CD4-positive, alpha-beta T cell treated with Interleukin-4 for 4 hours (primary cell): Measurements from ENCODE around the gene MEAF6.
A peak's percentile ranks its signal among the peaks of the same experiment; 100 is the strongest.
"Not testable (repeated sequence)": the region's sequence is repeated elsewhere in the genome, so short reads cannot be mapped to it uniquely, and the experiment has no call there.

Experiments used
- DNase-seq: peaks from one replicate; pipeline ENCODE4 v3.0.0-alpha.2; 2020

MEAF6 gene

DNA sequence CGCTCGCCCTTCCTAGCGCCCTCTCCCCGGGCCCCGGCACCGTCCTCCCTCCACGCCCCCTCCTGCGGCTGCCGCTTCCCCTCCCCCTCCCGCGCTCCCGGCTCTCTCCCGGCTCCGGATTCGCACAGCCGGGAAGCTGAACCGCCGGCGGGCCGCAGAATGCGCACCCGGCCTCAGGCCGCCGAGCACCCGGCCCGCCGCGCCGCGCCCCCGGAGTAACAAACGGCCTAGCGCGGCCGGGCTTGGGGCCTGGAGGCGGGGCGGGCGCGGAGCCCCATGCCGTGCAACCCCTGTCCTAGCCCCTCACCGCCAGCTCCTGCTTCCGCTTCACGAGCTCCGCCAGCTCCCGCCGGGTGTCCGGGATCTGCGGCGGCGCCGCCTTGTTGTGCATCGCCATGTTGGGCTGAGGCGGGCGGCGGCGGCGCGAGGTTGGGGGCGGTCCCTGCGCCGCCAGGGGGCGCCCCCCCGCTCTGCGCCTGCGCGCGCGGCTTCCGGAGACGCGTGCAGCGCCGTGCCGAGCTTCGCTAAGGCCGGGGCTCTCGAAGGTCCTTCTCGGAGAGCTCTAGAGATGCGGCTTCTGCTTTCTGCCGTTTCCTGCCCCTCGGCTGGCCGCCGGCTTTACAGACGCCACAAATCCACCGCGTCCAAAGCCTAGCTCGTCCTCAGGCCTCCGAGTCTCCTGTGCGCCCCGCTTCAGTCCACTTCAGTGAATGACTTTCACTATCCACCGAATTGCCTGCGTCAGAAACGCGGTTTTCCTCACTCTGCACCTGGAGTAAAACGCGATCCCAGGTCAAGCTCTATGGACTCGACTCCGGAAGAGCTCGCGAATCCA, at the start of gene MEAF6:
Gene MEAF6 (minus strand): TSS at position 417 of the 835 bp plus-strand sequence. CDS start 20 bp downstream, at position 397.
- DNase-seq, result peak; percentile 75

DNA sequence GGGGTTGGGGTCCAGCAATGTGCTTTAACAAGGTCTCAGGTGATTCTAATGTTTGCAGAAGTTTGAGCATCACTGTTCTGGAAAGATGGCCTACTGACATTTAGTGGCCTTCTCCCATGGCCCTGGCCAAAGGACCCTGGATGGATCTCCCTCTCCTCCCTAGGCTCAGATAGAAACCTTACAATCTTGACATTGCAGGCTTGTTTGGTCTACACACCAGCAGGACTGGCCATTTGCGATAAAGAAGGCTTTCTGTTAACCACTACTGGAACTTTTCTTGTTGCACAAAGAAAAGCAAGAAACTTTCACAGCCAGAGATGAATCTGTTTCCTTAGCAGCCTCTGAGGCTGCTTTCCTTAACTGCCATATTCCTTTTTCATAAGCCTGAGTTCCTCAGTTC, 48.4 kb upstream of the MEAF6 start:
- DNase-seq, result no peak

DNA sequence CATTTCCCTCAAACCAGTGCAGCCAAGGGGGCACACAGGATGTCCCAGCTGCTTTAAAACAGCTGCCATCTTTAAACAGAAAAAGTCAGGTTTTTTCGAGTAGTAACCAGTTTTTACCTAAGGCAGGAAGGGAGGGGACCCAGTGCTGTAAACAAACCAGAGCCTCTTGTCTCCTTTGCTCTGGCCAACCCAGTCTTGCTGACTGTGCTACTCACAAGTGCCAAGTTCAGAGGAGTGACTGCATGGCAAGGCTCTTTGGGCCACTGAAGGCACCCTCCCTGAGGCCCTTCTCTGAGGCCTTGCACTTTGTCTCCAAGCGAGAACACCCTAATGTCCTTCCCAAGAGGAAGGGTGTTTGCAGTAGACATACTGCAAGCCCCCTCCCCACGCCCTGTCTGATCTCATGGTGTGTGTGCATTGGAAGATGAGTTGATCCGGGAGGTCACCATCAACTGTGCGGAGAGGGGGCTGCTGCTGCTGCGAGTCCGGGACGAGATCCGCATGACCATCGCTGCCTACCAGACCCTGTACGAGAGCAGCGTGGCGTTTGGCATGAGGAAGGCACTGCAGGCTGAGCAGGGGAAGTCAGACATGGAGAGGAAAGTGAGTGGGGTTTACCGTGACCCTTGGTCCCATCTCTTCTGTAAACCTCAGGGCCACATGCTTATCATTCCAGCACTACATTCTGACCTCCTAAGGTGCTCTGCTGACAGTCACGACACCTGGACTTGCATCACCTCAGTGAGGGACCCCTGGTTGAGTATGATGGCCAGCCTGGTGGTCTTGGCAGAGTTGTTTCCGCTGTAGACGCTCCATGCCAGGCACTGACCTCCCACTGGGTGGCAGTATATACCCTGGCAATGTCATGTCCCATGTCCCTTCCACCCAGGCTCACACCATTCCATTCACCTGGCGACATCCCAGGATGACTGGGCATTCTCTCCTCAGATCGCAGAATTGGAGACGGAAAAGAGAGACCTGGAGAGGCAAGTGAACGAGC, 46.9 kb upstream of the MEAF6 start:
- DNase-seq, result peak; percentile 5

DNA sequence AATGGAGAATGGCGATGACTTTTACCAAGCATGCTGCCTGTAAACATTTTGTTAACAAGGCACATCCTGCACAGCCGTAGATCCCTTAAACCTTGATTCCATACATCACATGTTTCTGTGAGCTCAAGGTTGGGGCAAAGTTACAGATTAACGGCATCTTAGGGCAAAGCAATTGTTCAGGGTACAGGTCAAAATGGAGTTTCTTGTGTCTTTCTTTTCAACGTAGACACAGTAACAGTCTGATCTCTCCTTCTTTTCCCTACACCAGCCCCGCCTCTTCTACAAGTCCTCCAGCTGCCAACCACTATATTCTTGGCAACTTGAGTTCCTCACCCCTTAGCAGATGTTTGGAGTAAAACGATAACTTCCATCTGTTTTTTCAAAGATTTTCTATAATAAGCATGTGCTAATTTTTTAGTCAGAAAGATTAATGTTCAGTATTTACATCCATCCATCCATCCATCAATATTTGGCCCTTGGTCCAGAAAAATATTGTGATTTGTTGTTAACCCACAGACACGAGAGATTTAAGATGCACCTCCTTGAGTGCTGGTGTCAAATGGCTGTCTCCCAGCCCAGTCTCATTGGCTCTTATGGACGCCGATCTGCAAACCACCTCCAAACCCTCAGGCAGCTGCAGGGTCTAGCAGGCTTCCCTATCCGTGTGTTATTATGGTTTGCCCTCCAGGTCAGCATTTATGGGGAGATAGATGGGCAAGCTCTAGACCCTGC, 46.0 kb upstream of the MEAF6 start:
- DNase-seq, result no peak

DNA sequence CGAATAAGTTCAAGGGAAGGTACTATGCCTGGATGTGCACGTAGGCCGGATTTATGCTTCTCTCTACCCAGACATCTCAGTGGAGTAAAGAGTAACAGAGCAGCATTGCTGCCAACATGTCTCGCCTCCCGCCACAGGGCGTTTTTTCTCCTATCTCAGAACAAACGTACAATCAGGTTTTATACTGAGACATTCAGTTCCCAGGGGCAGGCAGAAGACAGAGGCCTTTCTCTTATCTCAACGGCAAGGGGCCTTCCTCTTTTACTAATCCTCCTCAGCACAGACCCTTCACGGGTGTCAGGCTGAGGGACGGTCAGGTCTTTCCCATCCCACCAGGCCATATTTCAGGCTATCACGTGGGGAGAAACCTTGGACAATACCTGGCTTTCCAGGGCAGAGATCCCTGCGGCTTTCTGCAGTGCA, 45.4 kb upstream of the MEAF6 start:
- not testable (repeated sequence) for DNase-seq

DNA sequence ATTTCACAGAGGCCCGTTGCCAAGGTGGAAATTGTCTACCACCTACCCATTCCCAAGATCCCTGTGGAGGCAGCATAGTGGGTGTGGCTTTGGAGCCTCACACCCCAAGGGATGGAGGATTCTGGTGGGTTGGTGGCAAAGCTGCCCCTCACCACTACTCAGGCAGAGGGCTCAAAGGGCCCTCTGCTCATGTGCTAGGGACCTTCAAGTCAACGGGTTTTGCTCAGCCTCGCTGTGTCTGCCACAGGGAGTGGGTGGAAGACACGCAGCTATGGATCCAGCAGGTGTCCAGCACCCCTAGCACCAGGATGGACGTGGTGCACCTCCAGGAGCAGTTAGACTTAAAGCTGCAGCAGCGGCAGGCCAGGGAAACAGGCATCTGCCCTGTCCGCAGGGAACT, 44.5 kb upstream of the MEAF6 start:
- DNase-seq, result no peak

DNA sequence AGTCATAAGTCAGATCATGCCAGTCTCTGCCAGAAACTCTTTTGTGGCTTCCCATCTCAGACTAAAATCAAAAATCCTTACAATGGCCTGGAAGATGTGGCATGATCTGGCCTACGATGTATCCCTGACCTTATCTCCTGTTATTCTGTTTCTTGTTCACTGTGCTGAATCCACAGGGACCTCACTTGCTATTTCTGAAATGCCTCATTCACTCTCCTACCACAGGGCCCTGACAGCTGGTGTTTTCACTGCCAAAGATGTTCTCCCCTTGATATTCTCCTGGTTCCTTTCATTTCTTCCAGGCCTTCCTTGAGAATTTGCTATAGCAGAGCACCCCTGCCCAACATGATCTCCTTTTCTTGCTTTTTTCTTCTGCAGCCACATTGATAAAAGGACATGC, 43.8 kb upstream of the MEAF6 start:
- no peak for DNase-seq

DNA sequence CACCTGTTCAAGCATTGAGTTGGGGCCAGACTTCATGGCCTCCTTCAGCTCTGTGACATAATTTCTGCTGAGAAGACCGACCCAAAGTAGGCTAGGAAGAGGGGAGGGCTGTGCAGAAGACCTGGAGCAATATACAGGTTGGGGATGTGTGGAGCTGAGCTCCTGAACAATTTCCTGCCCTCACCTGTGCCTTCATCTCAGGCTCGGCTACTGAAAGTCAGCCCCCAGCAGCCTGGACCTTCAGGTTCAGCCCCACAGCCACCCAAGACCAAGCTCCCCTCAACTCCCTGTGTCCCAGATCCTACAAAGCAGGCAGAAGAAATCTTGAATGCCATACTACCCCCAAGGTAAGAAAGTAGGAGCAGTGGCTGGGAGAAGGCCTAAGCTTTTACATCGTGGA, 42.8 kb upstream of the MEAF6 start:
- DNase-seq, result no peak

DNA sequence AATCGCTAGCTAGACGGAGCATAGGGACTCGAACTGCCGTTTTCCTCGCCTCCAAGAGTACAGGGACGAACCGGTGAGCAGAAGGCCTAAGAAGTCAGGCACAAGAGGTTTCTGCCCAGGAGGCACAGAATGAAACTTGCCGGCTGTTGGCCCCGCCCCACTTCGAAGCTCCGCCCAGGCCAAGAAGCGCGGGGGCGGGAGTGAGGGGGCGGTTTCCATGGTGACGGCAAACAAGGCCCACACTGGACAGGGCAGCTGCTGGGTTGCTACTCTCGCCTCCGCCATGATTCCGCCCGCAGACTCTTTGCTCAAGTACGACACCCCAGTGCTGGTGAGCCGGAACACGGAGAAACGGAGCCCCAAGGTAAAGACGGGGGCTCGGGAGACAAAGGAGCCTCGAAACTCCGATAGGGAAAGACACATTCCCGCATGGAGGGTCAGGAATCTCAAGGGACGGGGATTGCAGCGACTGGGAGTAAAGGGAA, 42.2 kb upstream of the MEAF6 start, which contains the start of gene DNALI1:
Gene DNALI1 (plus strand): TSS at position 229 of the 485 bp plus-strand sequence. CDS start 55 bp downstream, at position 284.
- DNase-seq, result no peak

DNA sequence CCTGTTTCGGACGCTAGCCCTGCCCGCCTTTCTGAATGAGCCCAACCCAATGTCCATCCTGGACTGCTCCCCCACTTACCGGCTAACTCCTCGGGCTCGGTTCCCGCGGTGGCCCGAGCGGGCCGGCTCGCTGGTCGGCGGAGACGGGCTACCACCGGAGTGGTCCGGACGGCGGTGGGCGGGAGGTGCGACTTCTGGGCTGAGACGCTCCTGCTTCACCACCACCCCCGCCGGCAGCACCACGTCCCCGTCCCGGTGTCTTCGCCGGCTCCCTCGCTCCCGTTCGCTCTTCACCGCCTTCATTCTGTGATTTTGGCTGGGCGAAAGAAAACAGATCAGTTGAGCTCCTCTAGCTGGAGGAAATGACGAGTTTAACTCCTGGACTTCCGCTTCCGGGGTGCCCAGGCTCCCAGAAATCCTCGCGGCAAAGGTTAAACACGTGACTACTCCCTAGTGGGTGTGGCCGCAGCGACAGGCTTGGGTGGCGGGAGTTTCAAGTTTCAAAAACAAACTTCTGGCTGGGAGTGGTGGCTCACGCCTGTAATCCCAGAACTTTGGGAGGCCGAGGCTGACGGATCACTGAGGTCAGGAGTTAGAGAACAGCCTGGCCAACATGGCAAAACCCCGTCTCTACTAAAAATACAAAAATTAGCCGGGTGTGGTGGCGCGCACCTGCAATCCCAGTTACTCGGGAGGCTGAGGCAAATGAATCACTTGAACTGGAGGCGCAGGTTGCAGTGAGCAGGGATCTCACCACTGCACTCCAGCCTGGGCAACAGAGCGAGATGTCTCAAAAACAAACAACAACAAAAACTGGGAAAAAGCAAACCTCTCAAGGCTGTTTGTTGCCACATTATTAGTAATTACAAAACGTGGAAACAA, 39.6 kb upstream of the MEAF6 start, which contains the start of gene SNIP1:
Gene SNIP1 (minus strand): TSS at position 367 of the 882 bp plus-strand sequence. CDS start 64 bp downstream, at position 303.
- DNase-seq, result peak; percentile 93

DNA sequence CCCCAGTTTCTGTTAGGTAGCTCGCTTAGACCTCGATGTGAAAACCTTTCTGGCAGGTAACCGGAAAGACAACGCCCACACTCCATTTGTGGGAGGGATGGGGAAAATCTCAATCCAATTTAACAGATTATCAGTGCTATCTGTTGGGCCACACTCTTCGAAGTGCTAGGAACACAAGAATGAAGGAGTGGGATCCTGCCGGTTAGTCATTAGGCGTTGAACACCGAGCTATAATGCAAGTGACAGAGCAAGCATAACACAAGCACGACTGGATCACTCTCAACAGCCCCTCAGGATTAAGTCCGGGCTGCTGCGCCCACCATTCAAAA, 39.0 kb upstream of the MEAF6 start:
- no peak for DNase-seq

DNA sequence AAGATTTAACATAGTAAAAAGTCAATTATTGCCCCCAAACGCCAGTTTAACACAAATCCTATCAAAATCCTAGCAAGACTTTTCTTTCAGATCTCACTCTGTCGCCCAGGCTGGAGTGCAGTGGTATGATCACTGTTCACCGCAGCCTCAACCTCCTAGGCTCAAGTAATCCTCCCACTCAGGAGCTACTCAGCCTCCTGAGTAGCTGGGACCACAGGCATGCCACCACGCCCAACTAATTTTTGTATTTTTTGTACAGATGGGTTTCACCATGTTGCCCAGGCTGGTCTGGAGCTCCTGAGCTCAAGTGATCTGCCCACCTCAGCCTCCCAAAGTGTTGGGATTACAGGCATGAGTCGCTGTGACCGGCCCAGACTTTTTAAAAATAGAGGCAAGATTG, 34.8 kb upstream of the MEAF6 start:
- DNase-seq, result no peak

DNA sequence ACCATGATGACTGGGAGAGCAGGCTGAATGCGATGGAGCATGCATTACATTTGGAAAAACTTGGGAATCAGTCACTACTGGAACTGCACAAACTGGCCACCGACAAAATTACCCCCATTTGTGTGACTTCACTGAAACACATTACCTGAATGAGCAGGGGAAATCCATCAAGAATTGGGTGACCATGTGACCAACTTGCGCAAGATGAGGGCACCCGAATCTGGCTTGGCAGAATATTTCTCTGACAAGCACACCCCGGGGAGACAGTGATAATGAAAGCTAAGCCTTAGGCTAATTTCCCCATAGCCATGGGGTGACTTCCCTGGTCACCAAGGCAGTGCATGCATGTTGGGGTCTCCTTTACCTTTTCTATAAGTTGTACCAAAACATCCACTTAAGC, 30.5 kb upstream of the MEAF6 start:
- DNase-seq, result no peak

DNA sequence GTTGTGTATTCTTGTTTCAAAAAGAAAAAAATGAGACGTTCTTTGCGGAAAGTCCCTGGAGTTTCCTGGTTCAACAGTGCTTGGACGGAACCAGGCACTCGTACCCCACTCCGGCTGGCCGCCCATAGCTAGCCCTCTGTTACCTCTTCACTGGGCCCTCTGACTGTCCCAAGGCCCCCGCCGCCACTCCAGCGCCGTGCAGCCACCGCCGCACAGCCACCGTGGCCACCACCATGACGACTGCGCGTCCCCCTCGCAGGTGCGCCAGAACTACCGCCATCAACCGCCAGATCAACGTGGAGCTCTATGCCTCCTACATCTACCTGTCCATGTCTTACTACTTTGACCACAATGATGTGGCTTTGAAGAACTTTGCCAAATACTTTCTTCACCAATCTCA, 30.0 kb upstream of the MEAF6 start:
- DNase-seq, result no peak

DNA sequence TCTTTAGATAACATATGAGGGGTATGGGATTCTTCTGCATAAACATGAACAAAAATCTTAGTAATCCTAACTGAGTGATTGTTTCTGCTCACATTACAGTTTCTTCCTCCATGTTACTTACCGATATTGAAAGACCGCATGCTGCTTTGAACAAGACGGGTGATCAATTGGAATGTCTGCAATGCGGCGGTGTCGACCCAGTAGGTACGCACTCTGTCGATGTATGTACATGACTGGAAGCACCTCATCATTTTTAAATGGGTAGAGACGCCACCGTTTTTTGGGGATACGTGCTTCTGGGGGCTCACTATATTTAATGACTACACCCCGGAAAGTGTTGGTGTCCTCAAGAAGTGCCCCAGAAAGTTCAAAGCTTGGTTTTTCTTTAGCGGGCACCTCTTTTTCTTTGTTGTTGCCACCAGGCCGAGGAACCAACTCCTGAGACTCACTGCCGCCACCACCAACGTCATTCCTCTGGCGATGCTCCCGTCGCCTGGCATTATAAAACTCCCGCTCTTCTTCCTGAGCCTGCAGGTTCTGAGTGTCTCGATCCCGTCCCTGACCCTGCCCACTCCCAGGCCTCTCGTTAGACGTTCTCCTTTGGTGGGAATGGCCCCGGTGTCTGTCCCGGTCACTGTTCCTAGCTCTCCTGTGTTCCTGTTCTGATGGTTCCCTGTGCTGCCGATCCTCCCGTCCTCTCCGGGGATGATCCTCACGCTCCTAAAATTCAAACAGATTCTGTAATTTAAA, 25.6 kb upstream of the MEAF6 start:
- DNase-seq, result no peak

DNA sequence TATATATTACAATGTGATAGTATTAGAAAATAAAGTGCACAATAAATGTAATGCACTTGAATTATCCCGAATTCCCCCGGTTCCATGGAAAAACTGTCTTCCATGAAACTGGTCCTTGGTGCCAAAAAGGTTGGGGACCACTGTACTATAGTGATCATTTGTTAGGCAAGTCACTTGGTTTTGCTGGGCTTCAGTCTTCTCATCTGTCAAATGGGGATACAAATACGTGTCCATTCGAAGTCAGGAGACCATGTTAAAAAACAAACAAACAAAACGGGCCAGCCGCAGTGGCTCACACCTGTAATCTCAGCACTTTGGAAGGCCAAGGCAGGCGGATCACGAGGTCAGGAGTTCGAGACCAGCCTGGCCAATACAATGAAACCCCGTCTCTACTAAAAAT, 24.6 kb upstream of the MEAF6 start:
- not testable (repeated sequence) for DNase-seq

DNA sequence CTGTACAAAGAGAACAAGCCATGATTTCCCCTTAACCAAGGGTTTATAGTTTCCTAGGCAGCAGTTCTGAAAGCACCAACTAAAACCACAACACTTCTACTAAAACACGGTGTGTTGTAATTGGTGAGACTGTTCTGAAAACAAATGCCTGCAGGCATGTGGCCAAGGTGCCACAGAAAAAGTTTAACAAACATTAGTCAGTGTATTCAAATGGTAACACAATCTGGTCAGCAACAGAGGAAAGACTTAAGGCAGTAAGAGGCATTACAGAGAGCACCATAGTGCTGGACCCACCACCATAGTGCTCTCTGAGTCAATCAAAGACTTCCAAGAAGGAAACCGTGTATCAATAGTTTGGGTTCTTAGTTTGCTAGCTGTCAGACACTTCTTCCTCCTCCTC, 22.8 kb upstream of the MEAF6 start:
- DNase-seq, result no peak

DNA sequence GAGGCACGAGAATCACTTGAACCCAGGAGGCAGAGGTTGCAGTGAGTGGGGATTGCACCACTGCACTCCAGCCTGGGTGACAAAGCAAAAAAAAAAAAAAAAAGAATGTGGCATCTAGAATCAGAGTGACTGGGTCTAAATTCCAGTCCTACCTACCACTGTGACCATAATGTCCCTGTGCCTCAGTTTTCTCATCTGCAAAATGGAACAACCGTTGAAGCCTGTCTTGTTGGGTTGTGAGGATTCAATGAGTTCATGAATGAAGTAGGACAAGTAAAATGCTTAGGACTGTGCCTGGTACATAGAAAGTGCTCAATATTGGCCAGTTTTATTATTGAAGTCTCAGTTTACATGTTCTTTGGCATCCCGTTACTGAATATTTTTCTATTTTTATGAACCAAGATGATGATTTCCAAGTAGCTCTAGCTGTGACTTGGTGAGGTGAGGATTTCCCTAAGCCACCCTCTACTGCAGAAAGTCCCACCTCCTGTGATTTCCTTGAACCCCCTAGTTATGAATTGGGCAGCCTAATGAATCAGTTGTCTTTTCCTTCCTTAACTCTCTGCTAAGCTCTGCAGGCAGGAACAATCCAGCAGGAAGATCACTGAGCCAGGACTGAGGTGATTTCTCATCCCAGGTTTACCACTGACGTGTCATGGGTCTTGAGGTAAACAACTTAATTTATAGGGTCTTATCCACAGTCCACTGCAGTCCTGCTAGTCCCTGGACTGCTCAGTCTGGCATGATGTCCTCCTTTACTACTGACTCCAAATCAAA, 18.9 kb upstream of the MEAF6 start:
- no peak for DNase-seq

DNA sequence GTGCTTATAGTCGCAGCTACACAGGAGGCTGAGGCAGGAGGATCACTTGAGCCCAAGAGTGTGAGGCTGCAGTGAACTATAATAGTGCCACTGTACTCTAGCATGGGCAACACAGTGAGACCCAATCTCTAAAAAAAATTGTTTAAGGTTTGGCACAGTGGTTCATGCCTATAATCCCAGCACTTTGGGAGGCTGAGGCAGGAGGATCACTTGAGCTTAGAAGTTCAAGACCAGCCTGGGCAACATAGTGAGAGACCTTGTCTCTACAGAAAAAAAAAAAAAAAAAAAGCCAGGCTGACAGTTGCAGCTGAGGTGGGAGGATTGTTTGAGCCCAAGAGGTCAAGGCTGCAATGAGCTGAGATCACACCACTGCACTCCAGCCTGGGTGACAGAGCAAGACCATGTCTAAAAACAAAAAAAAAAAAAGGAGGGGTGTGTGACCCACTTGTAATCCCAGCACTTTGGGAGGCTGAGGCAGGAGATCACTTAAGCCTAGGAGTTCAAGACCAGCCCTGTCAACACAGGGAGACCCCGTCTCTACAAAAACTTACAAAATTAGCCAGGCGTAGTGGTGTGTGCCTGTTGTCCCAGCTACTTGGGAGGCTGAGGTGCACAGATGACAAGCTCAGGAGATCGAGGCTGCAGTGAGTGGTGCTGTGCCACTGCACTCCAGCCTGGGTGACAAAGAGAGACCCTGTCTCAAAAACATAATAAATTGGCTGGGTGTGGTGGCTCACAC, 18.0 kb upstream of the MEAF6 start:
- DNase-seq, result not testable (repeated sequence)
